Gastrocnemius medialis (tissue), 4 donors: Measurements from ENCODE around the gene SCAI.
"Not testable (repeated sequence)": the region's sequence is repeated elsewhere in the genome, so short reads cannot be mapped to it uniquely, and the experiment has no call there.

Experiments used
- CTCF ChIP-seq, 5 experiments: fragments of 450-650 bp in 3 of 5; fragments of 200-600 bp in 2 of 5; sonication (generic) in 2 of 5; IDR thresholded peaks in 4 of 5; conservative IDR thresholded peaks in 1 of 5; 1 replicate in 4 of 5; 2 replicates in 1 of 5; pipeline ENCODE4 v1.5.1; 2016 to 2019; ENCODE audit warnings: antibody characterized with exemption in 5 of 5, mild to moderate bottlenecking in 3 of 5, moderate library complexity in 3 of 5
- POLR2A ChIP-seq, 2 donors: fragments of 450-650 bp; IDR thresholded peaks; one replicate each; pipeline ENCODE4 v1.6.1; 2017; ENCODE audit warnings: antibody characterized with exemption in 2 of 2, mild to moderate bottlenecking in 2 of 2, moderate library complexity in 2 of 2

DNA sequence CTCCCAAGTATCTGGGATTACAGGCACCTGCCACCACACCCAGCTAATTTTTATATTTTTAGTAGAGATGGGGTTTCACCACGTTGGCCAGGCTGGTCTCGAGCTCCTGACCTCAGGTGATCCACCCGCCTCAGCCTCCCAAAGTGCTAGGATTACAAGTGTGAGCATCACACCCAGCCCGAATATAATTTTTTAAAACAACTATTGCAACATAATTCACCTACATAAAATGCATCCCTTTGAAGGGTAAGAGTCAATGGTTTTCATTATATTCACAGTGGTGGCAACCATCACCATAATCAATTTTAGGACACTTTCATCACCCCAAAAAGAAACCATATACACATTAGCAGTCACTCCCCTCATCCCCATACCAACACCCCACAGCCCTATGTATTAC is 36.4 kb upstream of the SCAI start:
- TF ChIP-seq CTCF (IDR thresholded peaks at IDR 0.05 in 4 of 5, conservative IDR thresholded peaks at IDR 0.05 in 1 of 5); POLR2A (IDR thresholded peaks at IDR 0.05): not testable (repeated sequence)
